AG04450 (cell line): ENCODE data around the gene MTCH1. TPM values are rescaled to one million over a fixed set of nuclear protein-coding genes. Genes with fewer than 3 reads are reported as not detected.

Source experiments
- CTCF ChIA-PET: fragments of 300-600, 350-600 bp; formaldehyde crosslinking; extraction: SDS; loops from one replicate; lab custom pipeline; 2022; ENCODE audit warnings: antibody characterized with exemption, inconsistent platforms; lab: Charles Lee
- POLR2A ChIA-PET: fragments of 350-600 bp; formaldehyde crosslinking; extraction: SDS; loops from one replicate; lab custom pipeline; 2021; ENCODE audit warnings: antibody characterized with exemption, inconsistent platforms; lab: Yijun Ruan, JAX
- DNase-seq: peaks from one replicate; pipeline ENCODE4 v3.0.0-alpha.2; 2011; ENCODE audit warnings: low read depth, low spot score
- H3K27ac ChIP-seq: one replicate; pipeline ENCODE4 v1.5.1; 2012; ENCODE audit warnings: low read depth, low read length, control low read depth
- H3K27me3 ChIP-seq: one replicate; pipeline ENCODE4 v1.6.0; 2012; ENCODE audit warnings: low read length; ENCODE audit not compliant: control insufficient read depth, insufficient read depth
- H3K4me3 ChIP-seq: 2 replicates; pipeline ENCODE4 v1.5.1; 2011; ENCODE audit warnings: mild to moderate bottlenecking, low read depth, low read length, control low read depth
- H3K9me3 ChIP-seq: 2 replicates; pipeline ENCODE4 v1.5.1; 2012; ENCODE audit warnings: low read length; ENCODE audit not compliant: control insufficient read depth, insufficient read depth
- CTCF ChIP-seq: IDR thresholded peaks from 2 replicates; pipeline ENCODE4 v1.5.1; 2011; ENCODE audit warnings: low read depth, low read length, control low read depth, inconsistent platforms
- polyA plus RNA-seq: library from polyadenylated mRNA; depleted of rRNA; stranded (reverse); fragments of >200 nt; gene quantifications from 2 replicates; pipeline ENCODE4 v1.2.3, GENCODE V29; 2011

Gene MTCH1
- polyA plus RNA-seq, 1 experiment: 149 TPM

- no peak for DNase-seq
- Histone ChIP-seq H3K27me3 (no peaks in the 10 kb centered on the region), H3K27ac (no peak overlapping the region), H3K4me3 (no peak overlapping the region), H3K9me3 (no peaks in the 10 kb centered on the region; the same call in 1 of the 2 replicates)
- peak; percentile 75 for TF ChIP-seq CTCF
- ChIA-PET POLR2A (no interaction called here), CTCF (interaction anchor here (0.6 to 3.8 kb wide), 12 partner anchors 14 to 213 kb away, joined by 3 to 20 read pairs (median 4); partner anchors contain the start of gene C6orf89)
These were observed 6.7 kb downstream of the MTCH1 start for GRCh38 chr6:36979347-36979742.

GRCh38 chr6:36978421-36979346 lies 7.3 kb downstream of the MTCH1 start:
- no peak for DNase-seq
- no peaks in the 10 kb centered on the region for H3K27me3 ChIP-seq
- ChIA-PET CTCF (interaction anchor here (0.7 to 3.8 kb wide), 11 partner anchors 13 to 212 kb away, joined by 3 to 20 read pairs (median 4); partner anchors contain the start of gene C6orf89), POLR2A (no interaction called here)
- H3K9me3 ChIP-seq: no peaks in the 10 kb centered on the region; the same call in 1 of the 2 replicates
- no peak overlapping the region for H3K4me3 ChIP-seq
- H3K27ac ChIP-seq: no peak overlapping the region
- TF ChIP-seq CTCF: no peak

GRCh38 chr6:36977470-36977941 lies 8.5 kb downstream of the MTCH1 start:
- DNase-seq: no peak
- Histone ChIP-seq H3K27ac (no peak overlapping the region), H3K4me3 (no peak overlapping the region), H3K27me3 (no peaks in the 10 kb centered on the region), H3K9me3 (no peaks in the 10 kb centered on the region; the same call in 1 of the 2 replicates)
- peak; percentile 42 for TF ChIP-seq CTCF
- ChIA-PET CTCF (interaction anchor here (1.2 to 3.3 kb wide), 3 partner anchors 40 to 102 kb away, joined by 5 to 13 read pairs (median 6); partner anchors contain the start of genes C6orf89 and PPIL1), POLR2A (no interaction called here)

GRCh38 chr6:36976931-36977330 lies 9.1 kb downstream of the MTCH1 start:
- CTCF ChIA-PET: interaction anchor here (1.2 to 3.3 kb wide), 3 partner anchors 41 to 102 kb away, joined by 5 to 13 read pairs (median 6); partner anchors contain the start of genes C6orf89 and PPIL1
- Histone ChIP-seq H3K27me3 (no peaks in the 10 kb centered on the region), H3K4me3 (no peak overlapping the region), H3K9me3 (no peaks in the 10 kb centered on the region; the same call in 1 of the 2 replicates), H3K27ac (no peak overlapping the region)
- POLR2A ChIA-PET: no interaction called here
- no peak for TF ChIP-seq CTCF
- DNase-seq: no peak
